Cardiac muscle cell (in vitro differentiated cells and primary cell): ENCODE results near the gene GDPD4. TPM values are rescaled to one million over a fixed set of nuclear protein-coding genes. Genes with fewer than 3 reads are reported as not detected.
"Not testable (repeated sequence)": the region's sequence is repeated elsewhere in the genome, so short reads cannot be mapped to it uniquely, and the experiment has no call there.

Experiments used
- DNase-seq, 2 donors: peaks; one replicate each; pipeline versions ENCODE4 v3.0.0 to v3.0.0-alpha.2; 2010 to 2017; ENCODE audit warnings: low read depth in 1 of 2, low spot score in 1 of 2
- H3K27ac ChIP-seq: fragments of 200-600 bp; sonication (generic); 2 replicates; pipeline ENCODE4 v1.5.1; 2016
- H3K27me3 ChIP-seq: fragments of 200-600 bp; sonication (generic); 2 replicates; pipeline ENCODE4 v1.6.0; 2016; ENCODE audit warnings: control low read depth
- H3K36me3 ChIP-seq: fragments of 200-600 bp; sonication (generic); 2 replicates; pipeline ENCODE4 v1.5.1; 2016; ENCODE audit warnings: control low read depth
- H3K4me1 ChIP-seq: fragments of 200-600 bp; sonication (generic); 2 replicates; pipeline ENCODE4 v1.8.1; 2017; ENCODE audit warnings: low read depth, mild to moderate bottlenecking, mixed run types
- H3K4me3 ChIP-seq: fragments of 200-600 bp; sonication (generic); 2 replicates; pipeline ENCODE4 v1.5.1; 2016; ENCODE audit warnings: mild to moderate bottlenecking
- H3K9me3 ChIP-seq: fragments of 200-600 bp; sonication (generic); 2 replicates; pipeline ENCODE4 v1.5.1; 2017; ENCODE audit warnings: low read depth, mild to moderate bottlenecking, control low read depth
- CTCF ChIP-seq: IDR thresholded peaks from 2 replicates; pipeline ENCODE4 v1.5.1; 2012; ENCODE audit warnings: low read depth, mild to moderate bottlenecking, low read length
- polyA plus RNA-seq: library from polyadenylated mRNA; unstranded; fragments of >200 nt; fragmentation: Nextera tagmentation; extraction: Ambion mirVana; gene quantifications from 2 replicates; pipeline ENCODE4 v1.2.1, GENCODE V29; 2016
- total RNA-seq: library from RNA; depleted of rRNA; stranded (reverse); fragments of >200 nt; gene quantifications from 2 replicates; pipeline ENCODE4 v1.2.3, GENCODE V29; 2016

The GDPD4 gene
- total and polyA plus RNA-seq, 2 experiments from 2014 or later: not detected

- no peaks in the 10 kb centered on the region for H3K36me3 ChIP-seq
Observed at GRCh38 chr11:77309401-77310085, 8.1 kb upstream of the GDPD4 start.

GRCh38 chr11:77308838-77309237 is 7.4 kb upstream of the GDPD4 start:
- no peak overlapping the region for H3K4me3 ChIP-seq
- H3K36me3 ChIP-seq: no peaks in the 10 kb centered on the region
- DNase-seq: no peak
- no peaks in the 10 kb centered on the region for H3K27me3 ChIP-seq
- no peaks in the 10 kb centered on the region for H3K4me1 ChIP-seq
- H3K27ac ChIP-seq: no peak overlapping the region
- TF ChIP-seq CTCF: no peak
- H3K9me3 ChIP-seq: no peaks in the 10 kb centered on the region

More at GRCh38 chr11:77309401-77310085, 8.1 kb upstream of the GDPD4 start:
- no peak overlapping the region for H3K4me3 ChIP-seq
- TF ChIP-seq CTCF: no peak
- no peak overlapping the region for H3K27ac ChIP-seq
- DNase-seq: no peak
- H3K9me3 ChIP-seq: no peaks in the 10 kb centered on the region
- no peaks in the 10 kb centered on the region for H3K27me3 ChIP-seq
- no peaks in the 10 kb centered on the region for H3K4me1 ChIP-seq

GRCh38 chr11:77303328-77303727 is 1.8 kb upstream of the GDPD4 start:
- TF ChIP-seq CTCF: no peak
- Histone ChIP-seq H3K36me3 (no peaks in the 10 kb centered on the region), H3K27me3 (no peaks in the 10 kb centered on the region), H3K4me1 (no peaks in the 10 kb centered on the region), H3K27ac (no peak overlapping the region), H3K4me3 (no peak overlapping the region), H3K9me3 (no peaks in the 10 kb centered on the region)
- DNase-seq: no peak

- Histone ChIP-seq H3K9me3 (no peaks in the 10 kb centered on the region), H3K4me3 (no peak overlapping the region), H3K27me3 (no peaks in the 10 kb centered on the region), H3K36me3 (no peaks in the 10 kb centered on the region), H3K27ac (no peak overlapping the region), H3K4me1 (no peaks in the 10 kb centered on the region)
- TF ChIP-seq CTCF: no peak
- no peak for DNase-seq
Observed at GRCh38 chr11:77302752-77303151, 1.3 kb upstream of the GDPD4 start.

- H3K27me3 ChIP-seq: no peaks in the 10 kb centered on the region
- no peak for TF ChIP-seq CTCF
- H3K9me3 ChIP-seq: no peaks in the 10 kb centered on the region
- DNase-seq: no peak
- H3K27ac ChIP-seq: no peak overlapping the region
- H3K4me3 ChIP-seq: no peak overlapping the region
- no peaks in the 10 kb centered on the region for H3K36me3 ChIP-seq
- no peaks in the 10 kb centered on the region for H3K4me1 ChIP-seq
Observed at GRCh38 chr11:77300695-77301094, 791 bp downstream of the GDPD4 start.

GRCh38 chr11:77300028-77300427 is 1.5 kb downstream of the GDPD4 start:
- not testable (repeated sequence) for H3K9me3 ChIP-seq, DNase-seq, H3K4me1 ChIP-seq, H3K27me3 ChIP-seq, H3K4me3 ChIP-seq, H3K27ac ChIP-seq, H3K36me3 ChIP-seq
